Dermis blood vessel endothelial cell (primary cell): Measurements from ENCODE around the gene CNOT11. TPM values are rescaled to one million over a fixed set of nuclear protein-coding genes. Genes with fewer than 3 reads are reported as not detected.
"Not testable (repeated sequence)": the region's sequence is repeated elsewhere in the genome, so short reads cannot be mapped to it uniquely, and the experiment has no call there.

ENCODE experiments used
- DNase-seq: peaks from one replicate; pipeline ENCODE4 v3.0.0; 2010
- total RNA-seq: library from RNA; depleted of rRNA; stranded (reverse); fragments of >200 nt; gene quantifications from 2 replicates; pipeline ENCODE4 v1.2.3, GENCODE V29; 2014

CNOT11 gene
- total RNA-seq, 1 donor from 2014 or later = 21.1 TPM

GRCh38 chr2:101245468-101245867 lies 7.2 kb upstream of the CNOT11 start:
- DNase-seq = not testable (repeated sequence)

- DNase-seq = not testable (repeated sequence)
Measured at GRCh38 chr2:101248756-101249155, 3.9 kb upstream of the CNOT11 start.

- DNase-seq = no peak
Measured at GRCh38 chr2:101249826-101250225, 2.9 kb upstream of the CNOT11 start.

- DNase-seq = not testable (repeated sequence)
Measured at GRCh38 chr2:101251246-101251781, 1.4 kb upstream of the CNOT11 start.

GRCh38 chr2:101251844-101252407 lies 760 bp upstream of the CNOT11 start:
- peak; percentile 18 for DNase-seq

- DNase-seq = peak; percentile 70
Measured at GRCh38 chr2:101253013-101253702, 472 bp downstream of the CNOT11 start.

GRCh38 chr2:101253703-101254450 lies 1.2 kb downstream of the CNOT11 start:
- DNase-seq = peak; percentile 30

GRCh38 chr2:101255501-101255900 lies 2.8 kb downstream of the CNOT11 start:
- no peak for DNase-seq

GRCh38 chr2:101256316-101256715 lies 3.6 kb downstream of the CNOT11 start:
- no peak for DNase-seq

- no peak for DNase-seq
Measured at GRCh38 chr2:101258804-101259203, 6.1 kb downstream of the CNOT11 start.

- no peak for DNase-seq
Measured at GRCh38 chr2:101262142-101262541, 9.5 kb downstream of the CNOT11 start.

GRCh38 chr2:101263377-101263800 lies 10.7 kb downstream of the CNOT11 start:
- no peak for DNase-seq

GRCh38 chr2:101264360-101264939 lies 11.8 kb downstream of the CNOT11 start:
- DNase-seq = peak; percentile 37

- DNase-seq = no peak
Measured at GRCh38 chr2:101265893-101266499, 13.3 kb downstream of the CNOT11 start.

GRCh38 chr2:101267671-101268656 lies 15.3 kb downstream of the CNOT11 start:
- DNase-seq = no peak

GRCh38 chr2:101270700-101271259 lies 18.1 kb downstream of the CNOT11 start:
- no peak for DNase-seq

- DNase-seq = no peak
Measured at GRCh38 chr2:101272045-101272784, 19.5 kb downstream of the CNOT11 start.

GRCh38 chr2:101273056-101273455 lies 20.4 kb downstream of the CNOT11 start:
- DNase-seq = no peak

- no peak for DNase-seq
Measured at GRCh38 chr2:101274142-101274541, 21.5 kb downstream of the CNOT11 start.

GRCh38 chr2:101277111-101277510 lies 24.4 kb downstream of the CNOT11 start:
- DNase-seq = peak; percentile 44
